Panc1 (cell line): ENCODE measurements around the gene DUS1L. TPM values are rescaled to one million over a fixed set of nuclear protein-coding genes. Genes with fewer than 3 reads are reported as not detected.

Experiments
- ATAC-seq: fragments of 200-7000 bp; cut with Tn5 transposase; 2 replicates; pipeline ENCODE4 v1.9.1; 2020; ENCODE audit warnings: mild to moderate bottlenecking, moderate library complexity
- BruUV-seq: library from RNA; stranded (reverse); fragments of 400-500 nt; replicated peaks from 2 replicates; lab custom pipeline; 2021; lab: Mats Ljungman, UMichigan
- CTCF ChIA-PET: fragments of 300-600 bp; sonication (Branson Sonifier 250); formaldehyde crosslinking; loops from one replicate; lab custom pipeline; 2022; ENCODE audit warnings: antibody characterized with exemption; lab: Charles Lee
- POLR2A ChIA-PET: fragments of 300-600 bp; sonication (Branson Sonifier 250); formaldehyde crosslinking; loops from one replicate; lab custom pipeline; 2022; ENCODE audit warnings: antibody characterized with exemption; lab: Charles Lee
- DNase-seq: peaks from one replicate; pipeline ENCODE4 v3.0.0-alpha.2; 2010; ENCODE audit warnings: low read depth, low spot score
- H3K27ac ChIP-seq: 2 replicates; pipeline ENCODE4 v1.5.1; 2011; ENCODE audit warnings: mild to moderate bottlenecking, low read length, inconsistent platforms
- H3K27me3 ChIP-seq: fragments of 200-500 bp; sonication (Bioruptor generic); 2 replicates; pipeline ENCODE4 v1.6.0; 2014; ENCODE audit warnings: low read length, inconsistent platforms; ENCODE audit not compliant: control insufficient read depth, insufficient read depth
- H3K36me3 ChIP-seq: fragments of 200-500 bp; sonication (Bioruptor generic); 2 replicates; pipeline ENCODE4 v1.5.1; 2014; ENCODE audit warnings: inconsistent platforms, mild to moderate bottlenecking, low read length, moderate library complexity; ENCODE audit not compliant: control insufficient read depth, insufficient read depth
- H3K4me1 ChIP-seq: 2 replicates; pipeline ENCODE4 v1.5.1; 2011; ENCODE audit warnings: inconsistent platforms, mild to moderate bottlenecking, low read length, moderate library complexity; ENCODE audit not compliant: control insufficient read depth, insufficient read depth
- H3K4me3 ChIP-seq, 2 experiments: 2 replicates each; pipeline ENCODE4 v1.5.1; 2011 to 2012; ENCODE audit warnings: low read depth in 2 of 2, low read length in 2 of 2, mild to moderate bottlenecking in 2 of 2, inconsistent platforms in 1 of 2, moderate library complexity in 1 of 2
- H3K9me3 ChIP-seq: fragments of 200-500 bp; sonication (Bioruptor generic); 2 replicates; pipeline ENCODE4 v1.5.1; 2014; ENCODE audit warnings: low read depth, mild to moderate bottlenecking, inconsistent platforms, low read length, moderate library complexity; ENCODE audit not compliant: control insufficient read depth, insufficient read depth
- POLR2AphosphoS5 ChIP-seq: IDR thresholded peaks from 2 replicates; pipeline ENCODE4 v1.6.1; 2012; ENCODE audit warnings: mild to moderate bottlenecking, low read depth, low read length, moderate library complexity
- SIN3A ChIP-seq: IDR thresholded peaks from 2 replicates; pipeline ENCODE4 v1.6.1; 2012; ENCODE audit warnings: low read depth, mild to moderate bottlenecking, low read length, moderate library complexity, borderline replicate concordance; ENCODE audit not compliant: insufficient read depth
- TCF7L2 ChIP-seq: IDR thresholded peaks from 2 replicates; pipeline ENCODE4 v1.6.1; 2011; ENCODE audit warnings: mild to moderate bottlenecking, low read depth, low read length, inconsistent platforms
- in situ Hi-C: cut with HindIII; loops from 2 replicates; pipeline ENCODE4 v1.10.0; 2016; ENCODE audit warnings: low sequenced_read_pairs, low pct_unique_long_range_greater_than_20kb
- intact Hi-C: fragments of 100-400 bp; cut with micrococcal nuclease; formaldehyde crosslinking; loops from one replicate; pipeline ENCODE4 v1.10.0; 2022; ENCODE audit not compliant: unreplicated experiment
- total RNA-seq: library from RNA; stranded (reverse); gene quantifications from one replicate; pipeline ENCODE4 v1.2.1, GENCODE V29; 2021; ENCODE audit not compliant: unreplicated experiment
- TF ChIP-seq, protein P1 (sequence below), 2 experiments: IDR thresholded peaks; 2 replicates each; pipeline ENCODE4 v1.6.1; 2011 to 2012; ENCODE audit warnings: low read depth in 2 of 2, control low read depth in 1 of 2, low read length in 1 of 2, mild to moderate bottlenecking in 1 of 2, moderate library complexity in 1 of 2; ENCODE audit not compliant: insufficient read depth in 1 of 2
- TF ChIP-seq, protein P2 (sequence below): fragments of 450-650 bp; IDR thresholded peaks from 2 replicates; pipeline ENCODE4 v1.5.1; 2017; ENCODE audit warnings: mild to moderate bottlenecking

The DUS1L gene
- total RNA-seq, 1 experiment from 2014 or later: 115 TPM

DNA sequence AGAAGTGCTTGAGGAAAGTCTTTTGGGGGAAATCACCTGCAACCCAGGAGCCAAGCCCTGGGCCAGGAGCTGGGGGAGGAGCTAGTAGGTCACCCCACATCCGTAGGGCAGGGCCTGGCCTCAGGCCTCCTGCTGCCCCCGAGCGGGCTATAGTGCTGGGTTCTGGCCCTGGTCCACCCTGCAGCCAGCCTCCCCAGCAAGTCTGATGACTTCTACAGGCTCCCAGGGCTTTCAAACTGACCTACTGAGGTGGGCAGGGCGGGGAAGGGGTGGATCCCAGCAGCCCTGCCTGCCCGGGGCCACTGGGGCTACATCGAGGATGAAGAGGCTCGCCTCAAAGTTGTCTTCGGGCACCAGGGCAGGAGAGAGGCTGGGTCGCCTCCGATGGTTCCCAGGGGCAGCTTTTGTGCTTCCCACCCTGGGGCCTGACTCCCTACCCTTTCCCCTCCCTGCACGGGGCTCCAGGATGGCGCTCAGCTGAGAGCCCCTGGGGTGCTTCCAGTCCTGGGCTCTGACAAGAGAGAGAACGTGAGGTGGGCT lies 47.9 kb downstream of the DUS1L start:
- ATAC-seq (no peak), DNase-seq (no peak)
- Histone ChIP-seq H3K4me1 (peaks cover 34% of the 10 kb centered on the region), H3K27me3 (no peaks in the 10 kb centered on the region), H3K36me3 (no peaks in the 10 kb centered on the region; the same call in 1 of the 2 replicates), H3K27ac (no peak overlapping the region), H3K4me3 (no peak overlapping the region), H3K9me3 (no peaks in the 10 kb centered on the region)
- intact Hi-C loops: no loop called here
- TF ChIP-seq, protein P1, sequence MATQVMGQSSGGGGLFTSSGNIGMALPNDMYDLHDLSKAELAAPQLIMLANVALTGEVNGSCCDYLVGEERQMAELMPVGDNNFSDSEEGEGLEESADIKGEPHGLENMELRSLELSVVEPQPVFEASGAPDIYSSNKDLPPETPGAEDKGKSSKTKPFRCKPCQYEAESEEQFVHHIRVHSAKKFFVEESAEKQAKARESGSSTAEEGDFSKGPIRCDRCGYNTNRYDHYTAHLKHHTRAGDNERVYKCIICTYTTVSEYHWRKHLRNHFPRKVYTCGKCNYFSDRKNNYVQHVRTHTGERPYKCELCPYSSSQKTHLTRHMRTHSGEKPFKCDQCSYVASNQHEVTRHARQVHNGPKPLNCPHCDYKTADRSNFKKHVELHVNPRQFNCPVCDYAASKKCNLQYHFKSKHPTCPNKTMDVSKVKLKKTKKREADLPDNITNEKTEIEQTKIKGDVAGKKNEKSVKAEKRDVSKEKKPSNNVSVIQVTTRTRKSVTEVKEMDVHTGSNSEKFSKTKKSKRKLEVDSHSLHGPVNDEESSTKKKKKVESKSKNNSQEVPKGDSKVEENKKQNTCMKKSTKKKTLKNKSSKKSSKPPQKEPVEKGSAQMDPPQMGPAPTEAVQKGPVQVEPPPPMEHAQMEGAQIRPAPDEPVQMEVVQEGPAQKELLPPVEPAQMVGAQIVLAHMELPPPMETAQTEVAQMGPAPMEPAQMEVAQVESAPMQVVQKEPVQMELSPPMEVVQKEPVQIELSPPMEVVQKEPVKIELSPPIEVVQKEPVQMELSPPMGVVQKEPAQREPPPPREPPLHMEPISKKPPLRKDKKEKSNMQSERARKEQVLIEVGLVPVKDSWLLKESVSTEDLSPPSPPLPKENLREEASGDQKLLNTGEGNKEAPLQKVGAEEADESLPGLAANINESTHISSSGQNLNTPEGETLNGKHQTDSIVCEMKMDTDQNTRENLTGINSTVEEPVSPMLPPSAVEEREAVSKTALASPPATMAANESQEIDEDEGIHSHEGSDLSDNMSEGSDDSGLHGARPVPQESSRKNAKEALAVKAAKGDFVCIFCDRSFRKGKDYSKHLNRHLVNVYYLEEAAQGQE (IDR thresholded peaks at IDR 0.05; ENCODE audit: insufficient read depth in 1 of 2, low read depth in 2 of 2, low read length in 1 of 2): no peak
- TF ChIP-seq SIN3A: no peak
- no peak for TF ChIP-seq TCF7L2
- TF ChIP-seq, protein P2, sequence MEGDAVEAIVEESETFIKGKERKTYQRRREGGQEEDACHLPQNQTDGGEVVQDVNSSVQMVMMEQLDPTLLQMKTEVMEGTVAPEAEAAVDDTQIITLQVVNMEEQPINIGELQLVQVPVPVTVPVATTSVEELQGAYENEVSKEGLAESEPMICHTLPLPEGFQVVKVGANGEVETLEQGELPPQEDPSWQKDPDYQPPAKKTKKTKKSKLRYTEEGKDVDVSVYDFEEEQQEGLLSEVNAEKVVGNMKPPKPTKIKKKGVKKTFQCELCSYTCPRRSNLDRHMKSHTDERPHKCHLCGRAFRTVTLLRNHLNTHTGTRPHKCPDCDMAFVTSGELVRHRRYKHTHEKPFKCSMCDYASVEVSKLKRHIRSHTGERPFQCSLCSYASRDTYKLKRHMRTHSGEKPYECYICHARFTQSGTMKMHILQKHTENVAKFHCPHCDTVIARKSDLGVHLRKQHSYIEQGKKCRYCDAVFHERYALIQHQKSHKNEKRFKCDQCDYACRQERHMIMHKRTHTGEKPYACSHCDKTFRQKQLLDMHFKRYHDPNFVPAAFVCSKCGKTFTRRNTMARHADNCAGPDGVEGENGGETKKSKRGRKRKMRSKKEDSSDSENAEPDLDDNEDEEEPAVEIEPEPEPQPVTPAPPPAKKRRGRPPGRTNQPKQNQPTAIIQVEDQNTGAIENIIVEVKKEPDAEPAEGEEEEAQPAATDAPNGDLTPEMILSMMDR: no peak
- TF ChIP-seq POLR2AphosphoS5: no peak
- no TSS peak for BruUV-seq
- in situ Hi-C loops: no loop called here
- ChIA-PET CTCF (no interaction called here), POLR2A (no interaction called here)

DNA sequence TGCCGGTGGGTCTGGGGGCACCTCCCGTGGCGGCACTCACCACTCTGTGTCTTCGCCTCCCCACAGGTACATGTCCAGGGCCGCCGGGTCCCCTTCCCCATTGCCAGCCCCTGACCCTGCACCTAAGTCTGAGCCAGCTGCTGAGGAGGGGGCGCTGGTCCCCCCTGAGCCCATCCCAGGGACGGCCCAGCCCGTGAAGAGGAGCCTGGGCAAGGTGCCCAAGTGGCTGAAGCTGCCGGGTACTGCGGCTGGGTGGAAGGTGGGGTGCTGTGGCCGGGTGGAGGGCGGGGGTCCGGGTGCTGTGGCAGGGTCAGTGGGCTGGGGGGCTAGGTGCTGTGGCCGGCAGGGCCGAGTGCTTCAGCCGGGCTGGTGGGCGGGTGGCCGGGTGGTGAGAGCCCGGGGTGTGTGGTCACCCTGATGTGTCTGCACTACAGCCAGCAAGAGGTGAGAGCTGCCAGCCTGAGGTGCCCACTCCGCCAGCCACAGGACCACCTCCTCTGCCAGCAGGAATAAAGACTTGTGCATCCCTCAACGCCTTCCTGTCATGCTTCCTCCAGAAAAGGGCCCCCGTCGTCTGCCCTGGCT lies 48.6 kb downstream of the DUS1L start:
- intact Hi-C loops: no loop called here
- in situ Hi-C loops: no loop called here
- TF ChIP-seq, protein P1 (IDR thresholded peaks at IDR 0.05; ENCODE audit: insufficient read depth in 1 of 2, low read depth in 2 of 2, low read length in 1 of 2): no peak
- TF ChIP-seq SIN3A (no peak), TCF7L2 (no peak), POLR2AphosphoS5 (no peak)
- TF ChIP-seq, protein P2: no peak
- Histone ChIP-seq H3K9me3 (no peaks in the 10 kb centered on the region), H3K36me3 (no peaks in the 10 kb centered on the region; the same call in 1 of the 2 replicates), H3K27ac (no peak overlapping the region), H3K4me3 (no peak overlapping the region), H3K27me3 (no peaks in the 10 kb centered on the region), H3K4me1 (peaks cover 36% of the 10 kb centered on the region)
- DNase-seq (no peak), ATAC-seq (no peak)
- BruUV-seq: no TSS peak
- CTCF ChIA-PET: no interaction called here
- POLR2A ChIA-PET: no interaction called here
